GM23338 (cell line): ENCODE data around the gene OSCAR. TPM values are rescaled to one million over a fixed set of nuclear protein-coding genes. Genes with fewer than 3 reads are reported as not detected.

ENCODE experiments used
- CREB1 ChIP-seq: fragments of 250-450 bp; sonication (Bioruptor Pico); IDR thresholded peaks from 2 replicates; pipeline ENCODE4 v1.5.0; 2020; ENCODE audit warnings: low read depth, mild to moderate bottlenecking, moderate library complexity
- REST ChIP-seq: IDR thresholded peaks from one replicate; pipeline ENCODE4 v1.6.1; 2018; ENCODE audit warnings: antibody characterized with exemption; ENCODE audit not compliant: unreplicated experiment
- ZNF462 ChIP-seq: fragments of 250-450 bp; sonication (Bioruptor Pico); IDR thresholded peaks from 2 replicates; pipeline ENCODE4 v1.5.0; 2020; ENCODE audit warnings: mild to moderate bottlenecking, moderate library complexity
- polyA plus RNA-seq: library from polyadenylated mRNA; unstranded; fragments of >200 nt; fragmentation: Nextera tagmentation; extraction: Ambion mirVana; gene quantifications from 2 replicates; pipeline ENCODE4 v1.2.1, GENCODE V29; 2016
- total RNA-seq: library from RNA; depleted of rRNA; stranded (reverse); fragments of >200 nt; shearing (Covaris generic); gene quantifications from 2 replicates; pipeline ENCODE4 v1.2.3, GENCODE V29; 2014

OSCAR gene
- total and polyA plus RNA-seq, 2 experiments from 2014 or later: 0.31 to 1.6 TPM

GRCh38 chr19:54138489-54139256, 38.1 kb upstream of the OSCAR start (continued):
- no peak for TF ChIP-seq ZNF462
- no peak for TF ChIP-seq CREB1 (CRISPR knock-in tag)
- TF ChIP-seq REST: no peak
